Prostate gland (tissue), 2 donors: Measurements from ENCODE around the gene CRYBB3. TPM values are rescaled to one million over a fixed set of nuclear protein-coding genes. Genes with fewer than 3 reads are reported as not detected.

Experiments
- DNase-seq: peaks from one replicate; pipeline ENCODE4 v3.0.0-alpha.2; 2019; ENCODE audit warnings: low spot score
- H3K27ac ChIP-seq, 2 donors: fragments of 200-600 bp; sonication (generic); 2 replicates each; pipeline ENCODE4 v1.5.1; 2017 to 2019
- H3K27me3 ChIP-seq: fragments of 200-600 bp; sonication (generic); replicated peaks from 2 replicates; pipeline ENCODE4 v1.5.1; 2019; ENCODE audit not compliant: insufficient read depth
- H3K36me3 ChIP-seq, 2 donors: fragments of 200-600 bp; sonication (generic); 1 replicate in 1 of 2; 2 replicates in 1 of 2; pipeline versions ENCODE4 v1.5.1 to v1.8.1; 2017 to 2019
- H3K4me1 ChIP-seq: fragments of 200-600 bp; sonication (generic); replicated peaks from 2 replicates; pipeline ENCODE4 v1.5.1; 2019
- H3K4me3 ChIP-seq, 2 donors: fragments of 200-600 bp; sonication (generic); 2 replicates each; pipeline ENCODE4 v1.5.1; 2017 to 2019
- H3K9me3 ChIP-seq: fragments of 200-600 bp; sonication (generic); 2 replicates; pipeline ENCODE4 v1.5.1; 2017
- POLR2A ChIP-seq: fragments of 450-650 bp; IDR thresholded peaks from one replicate; pipeline ENCODE4 v1.6.1; 2016; ENCODE audit warnings: antibody characterized with exemption, mild to moderate bottlenecking
- POLR2AphosphoS5 ChIP-seq: sonication (generic); formaldehyde crosslinking; IDR thresholded peaks from one replicate; pipeline ENCODE4 v1.6.1; 2017; ENCODE audit warnings: antibody characterized with exemption
- WGBS: methylation state at CpG from one replicate; pipeline ENCODE4 v1.1.5; 2018; 5-methylcytosine and 5-hydroxymethylcytosine counted together
- intact Hi-C: fragments of 100-400 bp; cut with DNase I; formaldehyde crosslinking; loops from one replicate; pipeline ENCODE4 v1.14.2; 2022
- total RNA-seq, 2 donors: library from RNA; depleted of rRNA; stranded (reverse); fragments of >200 nt; gene quantifications; one replicate each; pipeline ENCODE4 v1.1.0, GENCODE V29; 2016
- TF ChIP-seq, protein P1 (sequence below), 4 experiments: fragments of 200-600 bp in 2 of 4; fragments of 450-650 bp in 2 of 4; sonication (generic) in 2 of 4; IDR thresholded peaks; 1 replicate in 3 of 4; 2 replicates in 1 of 4; pipeline ENCODE4 v1.5.1; 2016 to 2019; ENCODE audit warnings: antibody characterized with exemption in 4 of 4, mild to moderate bottlenecking in 2 of 4, moderate library complexity in 2 of 4

Gene CRYBB3
- total RNA-seq, 2 donors from 2014 or later = 0.36 TPM; not detected in 1

DNA sequence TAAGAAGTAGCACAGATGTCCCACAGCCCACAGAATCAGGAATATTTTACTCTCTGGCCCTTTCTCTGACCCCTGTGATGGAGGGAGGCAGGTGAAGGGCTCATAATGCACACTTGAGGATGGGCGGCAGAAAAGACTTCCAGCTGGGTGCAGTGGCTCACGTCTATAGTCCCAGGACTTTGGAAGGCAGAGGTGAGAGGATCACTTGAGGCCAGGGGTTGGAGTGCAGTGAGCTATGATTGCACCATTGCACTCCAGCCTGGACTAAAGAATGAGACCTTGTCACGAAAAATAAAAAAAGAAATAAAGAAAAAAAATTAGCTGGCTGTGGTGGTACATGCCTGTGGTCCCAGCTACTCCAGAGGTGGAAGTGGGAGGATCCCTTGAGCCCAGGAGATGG lies 13.5 kb upstream of the CRYBB3 start:
- no peak overlapping the region for H3K4me3 ChIP-seq
- H3K27me3 ChIP-seq = no peaks in the 10 kb centered on the region
- TF ChIP-seq POLR2AphosphoS5 (no peak), POLR2A (no peak)
- TF ChIP-seq, protein P1, sequence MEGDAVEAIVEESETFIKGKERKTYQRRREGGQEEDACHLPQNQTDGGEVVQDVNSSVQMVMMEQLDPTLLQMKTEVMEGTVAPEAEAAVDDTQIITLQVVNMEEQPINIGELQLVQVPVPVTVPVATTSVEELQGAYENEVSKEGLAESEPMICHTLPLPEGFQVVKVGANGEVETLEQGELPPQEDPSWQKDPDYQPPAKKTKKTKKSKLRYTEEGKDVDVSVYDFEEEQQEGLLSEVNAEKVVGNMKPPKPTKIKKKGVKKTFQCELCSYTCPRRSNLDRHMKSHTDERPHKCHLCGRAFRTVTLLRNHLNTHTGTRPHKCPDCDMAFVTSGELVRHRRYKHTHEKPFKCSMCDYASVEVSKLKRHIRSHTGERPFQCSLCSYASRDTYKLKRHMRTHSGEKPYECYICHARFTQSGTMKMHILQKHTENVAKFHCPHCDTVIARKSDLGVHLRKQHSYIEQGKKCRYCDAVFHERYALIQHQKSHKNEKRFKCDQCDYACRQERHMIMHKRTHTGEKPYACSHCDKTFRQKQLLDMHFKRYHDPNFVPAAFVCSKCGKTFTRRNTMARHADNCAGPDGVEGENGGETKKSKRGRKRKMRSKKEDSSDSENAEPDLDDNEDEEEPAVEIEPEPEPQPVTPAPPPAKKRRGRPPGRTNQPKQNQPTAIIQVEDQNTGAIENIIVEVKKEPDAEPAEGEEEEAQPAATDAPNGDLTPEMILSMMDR (IDR thresholded peaks at IDR 0.05) = no peak
- no peaks in the 10 kb centered on the region for H3K9me3 ChIP-seq
- H3K27ac ChIP-seq = no peak overlapping the region
- intact Hi-C loops = no loop called here
- peaks cover 0 to 4% of the 10 kb centered on the region in 2 donors for H3K36me3 ChIP-seq
- DNase-seq = no peak
- 88% methylated on average over 3 of the region's 3 CpGs for WGBS
- H3K4me1 ChIP-seq = no peaks in the 10 kb centered on the region

GRCh38 chr22:25187469-25187868 lies 12.2 kb upstream of the CRYBB3 start:
- no peak for DNase-seq
- H3K4me1 ChIP-seq = no peaks in the 10 kb centered on the region
- no peak overlapping the region for H3K27ac ChIP-seq
- no peaks in the 10 kb centered on the region for H3K9me3 ChIP-seq
- WGBS = 84% methylated on average over 6 of the region's 6 CpGs
- intact Hi-C loops = no loop called here
- H3K27me3 ChIP-seq = no peaks in the 10 kb centered on the region
- H3K4me3 ChIP-seq = no peak overlapping the region
- H3K36me3 ChIP-seq = peaks cover 0 to 4% of the 10 kb centered on the region in 2 donors
- no peak for TF ChIP-seq POLR2A
- TF ChIP-seq POLR2AphosphoS5 = no peak
- TF ChIP-seq, protein P1 (IDR thresholded peaks at IDR 0.05) = no peak

DNA sequence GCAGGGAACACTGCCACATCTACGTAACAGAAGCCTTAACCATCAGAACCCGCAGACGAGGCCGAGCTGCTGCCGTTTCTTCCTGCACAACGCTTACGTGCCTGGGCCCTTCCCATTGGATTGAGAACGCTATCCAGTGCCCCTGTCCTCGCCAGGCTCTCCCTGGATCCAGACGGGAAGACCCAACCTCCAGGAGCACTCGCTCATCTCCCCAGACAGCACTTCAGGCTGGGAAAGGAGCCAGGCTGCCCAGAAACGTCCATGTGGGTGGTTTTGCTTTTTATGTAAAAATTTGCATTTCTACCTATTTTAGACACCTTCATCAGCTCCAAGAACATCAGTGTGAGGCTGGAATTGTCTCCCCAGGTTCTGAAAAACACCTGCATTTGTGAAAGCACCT lies 7.3 kb upstream of the CRYBB3 start:
- no peak for DNase-seq
- Histone ChIP-seq H3K27ac (no peak overlapping the region), H3K9me3 (no peaks in the 10 kb centered on the region), H3K36me3 (peaks cover 0 to 4% of the 10 kb centered on the region in 2 donors), H3K4me3 (no peak overlapping the region), H3K27me3 (no peaks in the 10 kb centered on the region), H3K4me1 (no peaks in the 10 kb centered on the region)
- intact Hi-C loops = no loop called here
- WGBS = 83% methylated on average over 12 of the region's 12 CpGs
- TF ChIP-seq POLR2AphosphoS5 (no peak), POLR2A (no peak)
- TF ChIP-seq, protein P1 (IDR thresholded peaks at IDR 0.05) = no peak

- H3K4me1 ChIP-seq = no peaks in the 10 kb centered on the region
- H3K27me3 ChIP-seq = no peaks in the 10 kb centered on the region
- peaks cover 0 to 4% of the 10 kb centered on the region in 2 donors for H3K36me3 ChIP-seq
- H3K9me3 ChIP-seq = no peaks in the 10 kb centered on the region
- DNase-seq = no peak
- intact Hi-C loops = no loop called here
- TF ChIP-seq, protein P1 (IDR thresholded peaks at IDR 0.05) = no peak
- TF ChIP-seq POLR2AphosphoS5 (no peak), POLR2A (no peak)
- H3K27ac ChIP-seq = no peak overlapping the region
- 59% methylated on average over 4 of the region's 4 CpGs for WGBS
- no peak overlapping the region for H3K4me3 ChIP-seq
These were observed 6.5 kb upstream of the CRYBB3 start for GRCh38 chr22:25193130-25193529.

DNA sequence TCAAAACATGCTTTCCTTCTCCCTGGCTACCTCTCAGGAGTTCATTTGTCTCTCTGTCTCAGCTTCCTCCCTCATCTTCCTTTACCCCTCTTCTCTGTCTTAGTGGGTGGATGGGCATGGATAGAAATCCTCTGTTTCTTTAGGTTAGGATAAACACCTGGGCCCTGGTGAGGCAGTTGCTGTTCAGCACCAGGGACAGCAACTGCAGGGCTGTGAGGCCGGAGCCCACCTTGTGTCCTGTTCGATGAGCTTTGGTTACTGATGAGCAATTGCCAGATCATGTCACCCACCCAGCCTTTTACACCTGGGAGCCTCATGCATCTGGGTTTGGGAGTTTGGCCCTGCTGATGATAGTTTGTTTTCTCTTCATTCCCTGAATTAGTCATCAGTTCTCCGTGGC lies 6.1 kb upstream of the CRYBB3 start:
- DNase-seq = no peak
- no peak overlapping the region for H3K4me3 ChIP-seq
- intact Hi-C loops = no loop called here
- TF ChIP-seq POLR2A = no peak
- TF ChIP-seq, protein P1 (IDR thresholded peaks at IDR 0.05) = no peak
- H3K27me3 ChIP-seq = no peaks in the 10 kb centered on the region
- H3K9me3 ChIP-seq = no peaks in the 10 kb centered on the region
- 57% methylated on average over 3 of the region's 3 CpGs for WGBS
- no peak overlapping the region for H3K27ac ChIP-seq
- H3K36me3 ChIP-seq = peaks cover 0 to 4% of the 10 kb centered on the region in 2 donors
- no peaks in the 10 kb centered on the region for H3K4me1 ChIP-seq
